Measurements from ENCODE around the gene S100A7A.

DNA sequence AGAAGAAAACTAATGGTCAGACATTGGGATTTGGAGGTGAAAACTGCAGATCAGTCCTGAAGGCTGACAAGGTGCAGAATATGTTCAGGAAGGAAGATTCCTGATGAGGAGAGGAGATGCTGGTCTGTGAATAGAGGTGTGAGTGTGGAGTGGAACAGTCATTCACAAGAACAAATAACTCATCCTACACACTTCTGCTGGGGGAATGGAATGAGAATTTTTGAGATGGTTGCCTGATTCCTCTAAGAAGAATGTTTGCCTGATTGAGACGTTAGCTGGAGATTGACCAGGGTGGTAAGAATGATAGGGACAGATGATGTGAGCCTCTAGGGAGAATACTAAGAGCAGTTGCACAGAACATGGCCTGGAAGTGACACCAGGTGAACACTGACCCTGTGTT lies 40.1 kb downstream of the S100A7A start:
- no peak for TF ChIP-seq EZH2 (IDR thresholded peaks at IDR 0.05; ENCODE audit: insufficient read depth, low read length)
- TF ChIP-seq, protein P1, sequence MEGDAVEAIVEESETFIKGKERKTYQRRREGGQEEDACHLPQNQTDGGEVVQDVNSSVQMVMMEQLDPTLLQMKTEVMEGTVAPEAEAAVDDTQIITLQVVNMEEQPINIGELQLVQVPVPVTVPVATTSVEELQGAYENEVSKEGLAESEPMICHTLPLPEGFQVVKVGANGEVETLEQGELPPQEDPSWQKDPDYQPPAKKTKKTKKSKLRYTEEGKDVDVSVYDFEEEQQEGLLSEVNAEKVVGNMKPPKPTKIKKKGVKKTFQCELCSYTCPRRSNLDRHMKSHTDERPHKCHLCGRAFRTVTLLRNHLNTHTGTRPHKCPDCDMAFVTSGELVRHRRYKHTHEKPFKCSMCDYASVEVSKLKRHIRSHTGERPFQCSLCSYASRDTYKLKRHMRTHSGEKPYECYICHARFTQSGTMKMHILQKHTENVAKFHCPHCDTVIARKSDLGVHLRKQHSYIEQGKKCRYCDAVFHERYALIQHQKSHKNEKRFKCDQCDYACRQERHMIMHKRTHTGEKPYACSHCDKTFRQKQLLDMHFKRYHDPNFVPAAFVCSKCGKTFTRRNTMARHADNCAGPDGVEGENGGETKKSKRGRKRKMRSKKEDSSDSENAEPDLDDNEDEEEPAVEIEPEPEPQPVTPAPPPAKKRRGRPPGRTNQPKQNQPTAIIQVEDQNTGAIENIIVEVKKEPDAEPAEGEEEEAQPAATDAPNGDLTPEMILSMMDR (IDR thresholded peaks at IDR 0.05; ENCODE audit: insufficient read depth, low read depth, low read length): no peak
